Hypothalamus (tissue), 51 donors: ENCODE data around the gene DNAJB2.

Experiments used
- DNase-seq, 51 donors: peaks; one replicate each; lab custom pipeline; 2025; lab: John Stamatoyannopoulos, UW

Gene DNAJB2

GRCh38 chr2:219334076-219334475, 54.9 kb downstream of the DNAJB2 start:
- no peak for DNase-seq

DNA sequence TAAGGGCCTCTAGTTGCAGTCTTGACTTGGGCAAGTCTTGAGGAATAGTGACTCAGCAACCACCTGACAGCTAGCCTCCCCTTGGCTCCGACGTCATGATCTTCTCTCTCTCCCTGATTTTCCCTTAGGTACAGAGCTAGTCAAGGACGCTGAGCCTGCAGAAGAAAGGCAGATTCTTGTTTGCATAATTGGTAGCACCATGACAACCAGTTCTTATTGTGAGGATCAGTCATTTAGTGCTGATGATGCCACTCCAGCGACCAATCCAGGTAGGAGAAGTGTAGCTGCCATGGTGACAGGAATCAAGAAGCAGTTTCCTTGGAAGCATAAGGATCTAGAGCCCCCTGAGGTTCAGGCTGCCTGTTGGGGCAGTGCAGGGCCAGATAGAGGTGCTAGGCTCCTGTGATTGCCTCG, 56.2 kb downstream of the DNAJB2 start:
- DNase-seq: peak in 8 of 51 donors; percentile 8 to 53 (median 14)
